ENCODE measurements around the gene PHLDB2. TPM values are rescaled to one million over a fixed set of nuclear protein-coding genes. Genes with fewer than 3 reads are reported as not detected.

The PHLDB2 gene
- total RNA-seq, 1 donor from 2014 or later, result 36.9 TPM

GRCh38 chr3:112020674-112021085 lies 161.6 kb downstream of the PHLDB2 start:
- no peak for TF ChIP-seq CTCF (conservative IDR thresholded peaks at IDR 0.05; ENCODE audit: low read depth, low read length)
- H3K4me3 ChIP-seq (ENCODE audit: low read depth, low read length), result no peak overlapping the region
- no peak for DNase-seq (ENCODE audit: low read depth)

Other genes starting within 250 kb of the PHLDB2 start
- gene PLCXD2, start 184.6 kb upstream of the PHLDB2 start, total RNA-seq, result 4.6 and 5.9 TPM in 2 replicates
- gene ABHD10, start 119.8 kb downstream of the PHLDB2 start, total RNA-seq, result 18.2 and 27.7 TPM in 2 replicates
- gene TAGLN3, start 139.7 kb downstream of the PHLDB2 start, total RNA-seq, result 5.7 and 10.0 TPM in 2 replicates
- not detected in 2 replicates for gene TMPRSS7, start 175.5 kb downstream of the PHLDB2 start, total RNA-seq
- gene C3orf52, start 227.1 kb downstream of the PHLDB2 start, total RNA-seq, result 33.6 and 55.1 TPM in 2 replicates